ENCODE measurements around the gene SLC39A10.

DNA sequence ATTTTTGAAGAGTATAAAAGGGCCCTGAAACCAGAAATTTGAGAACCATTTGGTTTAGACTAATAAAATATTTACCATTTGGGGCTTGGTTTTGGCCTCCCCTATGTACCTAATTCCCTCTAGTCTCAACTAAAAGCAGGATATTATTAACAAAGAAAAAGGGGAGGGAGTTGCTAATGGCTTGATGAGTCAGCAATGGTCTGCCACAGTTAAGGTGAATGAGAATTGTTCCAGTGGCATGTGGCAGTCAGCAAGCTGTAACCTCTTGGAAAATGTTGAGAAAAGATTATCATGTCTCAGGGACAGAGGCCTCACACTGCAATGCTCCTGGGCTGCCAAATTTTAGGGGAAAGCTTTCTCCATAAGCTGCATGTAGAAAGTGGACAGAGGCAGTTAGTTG lies 20.1 kb upstream of the SLC39A10 start:
- TF ChIP-seq CTCF (IDR thresholded peaks at IDR 0.05) (no peak), POLR2A (IDR thresholded peaks at IDR 0.05) (no peak)
